H1 (cell line): ENCODE data around the gene SYDE1. TPM values are rescaled to one million over a fixed set of nuclear protein-coding genes. Genes with fewer than 3 reads are reported as not detected.

Experiments
- BRCA1 ChIP-seq: IDR thresholded peaks from 2 replicates; pipeline ENCODE4 v1.6.1; 2012; ENCODE audit warnings: low read depth, low read length, improper control_type of control experiment
- CREB1 ChIP-seq: IDR thresholded peaks from 2 replicates; pipeline ENCODE4 v1.6.1; 2012; ENCODE audit warnings: inconsistent platforms
- CTBP2 ChIP-seq: IDR thresholded peaks from 2 replicates; pipeline ENCODE4 v1.7.0; 2011; ENCODE audit warnings: borderline replicate concordance, mild to moderate bottlenecking, moderate library complexity, mixed read lengths, low read length; ENCODE audit not compliant: insufficient read depth, insufficient read length
- GABPA ChIP-seq: IDR thresholded peaks from 2 replicates; pipeline ENCODE4 v1.6.1; 2011; ENCODE audit warnings: mild to moderate bottlenecking, low read length, moderate library complexity, borderline replicate concordance; ENCODE audit not compliant: insufficient read depth
- HDAC6 ChIP-seq: IDR thresholded peaks from one replicate; pipeline ENCODE4 v1.7.1; 2012; ENCODE audit warnings: low read depth, mild to moderate bottlenecking, inconsistent platforms, low read length, moderate library complexity
- PHF8 ChIP-seq: fragments of 200-600 bp; sonication (generic); conservative IDR thresholded peaks from 2 replicates; pipeline ENCODE4 v1.7.1; 2012; ENCODE audit warnings: low read depth, mild to moderate bottlenecking, inconsistent platforms, low read length, moderate library complexity
- TBP ChIP-seq: IDR thresholded peaks from 2 replicates; pipeline ENCODE4 v1.6.1; 2011; ENCODE audit warnings: low read depth, low read length, improper control_type of control experiment
- polyA plus RNA-seq, 7 experiments: library from polyadenylated mRNA; depleted of rRNA in 3 of 7; stranded (reverse) in 5 of 7; unstranded in 2 of 7; fragments of >200 nt in 5 of 7; fragments of 200-250 nt in 2 of 7; gene quantifications; 1 replicate in 5 of 7; 2 replicates in 1 of 7; 4 replicates in 1 of 7; pipeline versions ENCODE4 v1.2.1 to v1.2.3, GENCODE V29; 2011 to 2013; ENCODE audit warnings: missing spikeins in 2 of 7, mixed read lengths in 2 of 7
- total RNA-seq: library from RNA; stranded (reverse); fragmentation: NEBNext Ultra II Directional; extraction: Animal tissue kit (Norgen Biotek cat#: 25700); gene quantifications from 2 replicates; pipeline ENCODE4 v1.2.1, GENCODE V29; 2021

SYDE1 gene
- total and polyA plus RNA-seq, 2 of the 8 experiments (the other 6 are each of a cell fraction or from before 2014, with no cell fraction given), result 12.0 to 16.8 TPM

- TF ChIP-seq PHF8 (no peak), BRCA1 (no peak), HDAC6 (no peak), TBP (no peak), CTBP2 (no peak), GABPA (no peak), CREB1 (no peak)
These were observed 14.2 kb upstream of the SYDE1 start (continued) for GRCh38 chr19:15093001-15093400.
